Fibroblast of skin of right biceps (primary cell): ENCODE data around the gene OPN4.

Experiments used
- DNase-seq: peaks from one replicate; pipeline ENCODE4 v3.0.0-alpha.2; 2013

Gene OPN4

DNA sequence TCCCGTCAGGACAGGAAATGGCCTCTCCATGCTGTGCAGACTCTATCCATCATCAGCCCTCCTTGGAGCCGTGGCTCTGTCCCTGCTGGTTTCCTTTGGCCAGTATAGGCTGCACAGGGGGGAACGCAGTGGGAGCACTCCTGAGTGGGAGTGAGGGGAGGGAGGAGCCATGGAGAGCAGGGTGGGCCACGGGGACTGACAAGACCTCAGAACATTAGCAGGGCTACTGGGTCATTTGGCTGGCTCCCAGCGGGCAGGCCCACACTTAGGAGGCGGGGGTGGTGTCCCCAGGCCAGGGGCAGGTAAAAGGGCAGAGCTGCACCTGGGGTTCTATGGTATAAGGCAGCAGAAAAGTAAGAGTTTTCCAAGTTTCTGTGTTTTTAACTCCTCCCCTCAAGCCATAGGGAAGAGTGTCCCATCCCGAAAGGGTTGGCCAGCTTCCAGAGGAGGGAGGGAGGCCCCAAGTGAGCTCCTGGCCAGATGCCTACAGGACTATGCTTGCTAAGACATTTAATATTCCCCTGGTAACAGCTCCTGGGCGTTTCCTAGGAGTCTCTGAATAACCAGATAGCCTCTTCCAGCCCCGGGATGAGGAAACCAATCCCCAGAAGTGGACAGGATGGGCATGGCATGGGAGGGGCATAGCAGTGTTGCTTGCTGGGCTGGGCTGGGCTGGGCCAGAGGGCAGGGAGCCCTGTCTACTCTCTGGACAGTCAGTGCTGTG lies 5.5 kb upstream of the OPN4 start:
- DNase-seq: peak; percentile 70

DNA sequence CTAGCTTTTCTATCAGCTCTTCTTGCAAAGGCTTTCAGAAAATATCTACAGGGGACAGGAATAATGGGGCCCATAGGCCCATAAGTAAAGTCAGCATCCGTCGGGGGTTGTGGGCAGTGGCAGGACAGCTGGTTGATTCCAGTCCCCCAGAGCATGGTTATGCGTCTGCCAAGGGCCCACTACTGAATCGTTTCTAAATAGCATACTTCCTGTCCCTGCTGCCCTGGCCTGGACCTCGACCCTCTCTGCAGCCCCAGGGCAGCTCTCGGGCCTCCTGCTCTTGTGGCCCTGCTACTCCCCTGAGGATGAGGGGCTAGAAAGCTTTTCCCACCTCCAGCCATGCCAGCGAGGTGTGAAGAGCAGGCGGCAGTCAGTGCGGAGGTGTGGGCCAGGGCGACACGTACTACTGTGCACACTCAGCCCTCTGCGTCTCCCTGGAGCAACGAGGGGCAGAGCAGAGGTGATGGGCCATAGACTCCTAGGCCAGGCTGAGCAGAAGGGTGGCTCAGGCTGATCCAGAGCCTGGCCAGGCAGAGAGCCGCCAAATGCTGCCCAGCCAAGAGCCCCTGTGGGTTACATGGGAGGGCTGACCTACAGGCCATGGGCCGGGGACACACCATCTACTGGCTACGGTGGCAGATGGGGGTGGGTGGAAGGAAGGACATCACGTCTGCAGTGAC lies 4.7 kb upstream of the OPN4 start:
- no peak for DNase-seq

DNA sequence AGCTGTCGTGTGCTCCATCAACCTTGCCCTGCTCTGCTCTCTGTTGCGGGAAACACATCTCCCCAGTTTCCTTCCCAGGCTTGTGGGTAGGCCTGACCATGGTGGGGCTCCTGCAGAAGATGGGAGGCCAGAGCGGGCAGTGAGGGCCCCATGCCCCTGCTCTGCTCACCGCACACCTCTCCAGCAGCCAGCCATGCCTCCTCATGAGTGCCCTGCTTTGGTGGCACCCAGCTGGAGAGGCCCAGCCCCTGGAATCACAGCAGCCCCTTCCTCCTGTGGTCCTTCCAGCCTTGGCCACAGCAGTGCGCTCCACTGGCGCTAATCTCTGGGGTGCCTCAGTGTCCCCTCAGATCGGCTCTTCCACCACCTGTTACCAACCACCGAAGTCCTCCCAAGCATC lies 4.2 kb upstream of the OPN4 start:
- DNase-seq: no peak

DNA sequence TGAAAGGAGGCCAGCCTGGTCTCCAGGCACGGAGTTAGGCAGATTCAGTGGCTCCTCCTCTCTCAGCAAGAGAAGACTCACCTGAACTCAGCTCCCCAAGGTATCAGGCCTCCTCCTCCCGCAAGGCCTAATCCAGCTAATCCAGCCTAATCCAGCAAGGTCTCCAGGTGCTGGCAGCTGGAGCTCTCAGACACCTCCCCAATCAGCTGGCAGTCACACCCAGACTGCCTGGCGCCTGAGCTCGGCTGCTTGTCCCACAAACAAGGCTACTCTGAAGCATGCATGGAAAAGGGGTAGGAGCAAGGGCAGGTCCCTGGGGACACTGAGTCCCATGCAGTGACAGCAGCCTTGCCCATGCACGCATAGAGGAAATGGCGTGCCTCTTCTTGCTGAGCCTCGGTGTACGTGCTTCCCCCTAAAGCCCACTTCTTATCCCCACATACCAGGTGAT lies 3.3 kb upstream of the OPN4 start:
- no peak for DNase-seq

DNA sequence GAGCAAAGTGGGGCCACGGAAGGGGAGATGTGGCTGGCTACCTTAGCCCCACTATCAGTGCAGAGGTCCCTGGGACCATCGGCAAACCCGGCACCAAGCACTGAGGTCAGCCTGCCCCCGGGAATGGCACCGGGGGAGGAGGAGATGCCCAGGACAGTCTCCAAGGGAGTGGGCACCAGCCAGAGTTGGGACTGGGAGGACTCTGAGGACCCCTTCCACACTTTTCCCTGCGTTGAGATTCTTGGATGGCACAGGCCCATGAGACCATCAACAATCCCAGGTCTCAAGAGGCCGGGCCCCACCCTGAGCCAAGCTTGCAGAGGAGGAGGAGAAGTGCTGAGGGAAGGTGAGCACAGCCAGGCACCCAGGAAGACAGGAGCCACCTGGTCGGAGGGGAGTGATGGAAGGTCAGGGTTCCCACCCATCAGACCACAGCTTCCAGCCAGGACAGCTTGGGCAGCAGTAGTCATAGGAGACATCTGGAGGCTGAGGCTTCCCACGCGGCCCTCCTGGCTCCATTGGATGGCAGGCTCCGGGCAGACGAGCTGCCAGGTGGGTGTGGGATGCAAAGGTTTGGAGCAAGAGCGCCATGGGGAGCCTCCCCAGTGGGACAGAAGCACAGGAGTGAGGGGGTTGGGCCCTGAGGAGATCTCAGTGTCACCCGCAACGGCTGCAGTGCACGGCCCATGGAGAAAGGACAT lies 2.6 kb upstream of the OPN4 start:
- DNase-seq: no peak

DNA sequence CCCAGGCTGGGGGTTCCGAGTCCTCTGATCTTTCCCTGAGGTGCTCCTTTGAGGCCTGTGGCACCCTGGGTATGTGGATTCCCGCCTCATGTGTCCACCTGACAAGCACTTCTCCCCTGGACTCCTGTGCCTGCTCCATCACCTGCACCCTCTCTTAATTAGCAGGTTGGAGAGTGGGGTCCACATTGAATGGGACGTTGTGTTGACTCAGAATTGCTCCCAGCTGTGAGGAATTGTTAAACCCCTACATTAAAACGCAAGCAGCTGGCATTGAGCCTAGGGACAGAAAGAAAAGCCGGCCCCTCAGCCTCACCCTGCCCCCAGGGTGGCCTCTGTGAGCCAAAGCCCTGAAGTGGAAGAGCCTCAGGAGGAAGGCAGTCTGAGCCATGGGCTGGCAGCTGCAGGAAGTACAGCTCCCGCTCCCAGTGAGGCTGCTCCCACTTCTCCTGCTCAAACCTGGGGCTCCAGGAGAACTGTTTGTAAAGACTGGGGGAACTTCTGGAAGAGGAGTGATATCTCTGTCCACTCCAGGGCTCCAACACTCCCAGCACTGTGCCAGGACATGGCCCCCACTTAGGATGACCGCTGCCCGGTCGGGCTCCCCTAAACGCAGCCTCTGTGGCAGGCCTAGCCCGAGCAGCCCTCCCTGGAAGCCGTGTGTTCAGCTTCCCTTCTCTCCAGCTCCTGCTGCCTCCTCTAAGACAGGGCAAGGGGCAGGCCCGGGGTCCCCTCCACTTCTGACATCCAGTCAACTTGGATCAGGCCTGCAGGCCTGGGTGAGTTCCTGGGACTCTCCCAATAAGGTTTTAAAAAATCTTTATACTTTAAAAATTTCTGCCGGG lies 1.8 kb upstream of the OPN4 start:
- DNase-seq: no peak

DNA sequence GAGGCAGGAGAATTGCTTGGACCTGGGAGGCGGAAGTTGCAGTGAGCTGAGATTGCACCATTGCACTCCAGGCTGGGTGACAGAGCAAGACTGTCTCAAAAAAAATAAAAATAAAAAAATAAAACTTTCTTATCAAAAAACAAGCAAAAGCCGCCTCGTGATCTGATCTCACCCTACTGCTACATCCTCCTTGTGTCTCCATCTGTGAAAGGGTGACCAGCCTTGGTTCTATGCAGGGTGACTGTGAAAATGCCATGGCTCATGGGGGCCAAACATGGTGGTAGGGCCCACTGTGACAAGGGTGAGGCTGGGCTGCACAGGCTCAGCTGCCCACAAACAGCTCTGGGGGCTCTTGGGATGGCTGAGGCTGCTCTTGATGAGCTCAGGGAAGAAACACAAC lies 968 bp upstream of the OPN4 start:
- no peak for DNase-seq

DNA sequence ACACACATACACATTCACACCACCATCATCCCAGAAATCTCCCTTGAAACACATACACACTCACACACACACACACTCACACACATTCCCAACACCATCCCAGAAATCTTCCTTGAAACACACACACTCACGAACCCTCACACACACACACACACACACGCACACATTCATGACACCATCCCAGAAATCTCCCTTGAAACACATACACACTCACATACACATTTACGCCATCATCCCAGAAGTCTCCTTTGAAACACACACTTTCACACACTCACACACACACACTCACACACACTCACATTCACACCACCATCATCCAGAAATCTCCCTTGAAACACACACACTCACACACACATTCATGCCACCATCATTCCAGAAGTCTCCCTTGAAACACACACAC lies 360 bp upstream of the OPN4 start:
- no peak for DNase-seq

DNA sequence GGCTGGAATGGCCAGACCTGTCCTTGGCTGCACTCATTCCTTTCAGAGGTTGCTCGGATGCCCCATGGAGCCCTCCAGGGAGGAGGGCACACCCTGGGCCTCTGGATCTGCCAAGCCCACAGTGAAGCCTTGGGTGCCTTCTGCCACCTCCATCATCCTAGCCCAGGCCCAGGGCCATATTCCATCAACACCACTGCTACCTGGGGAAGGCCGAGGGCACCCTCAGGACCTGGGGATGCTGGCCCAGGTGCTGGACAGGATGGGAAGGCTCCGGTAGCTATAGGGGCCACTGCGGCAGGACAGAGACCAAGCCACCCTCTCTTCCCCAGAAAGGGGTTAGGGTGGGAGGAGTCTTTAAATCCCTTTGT lies 810 bp downstream of the OPN4 start:
- DNase-seq: no peak

DNA sequence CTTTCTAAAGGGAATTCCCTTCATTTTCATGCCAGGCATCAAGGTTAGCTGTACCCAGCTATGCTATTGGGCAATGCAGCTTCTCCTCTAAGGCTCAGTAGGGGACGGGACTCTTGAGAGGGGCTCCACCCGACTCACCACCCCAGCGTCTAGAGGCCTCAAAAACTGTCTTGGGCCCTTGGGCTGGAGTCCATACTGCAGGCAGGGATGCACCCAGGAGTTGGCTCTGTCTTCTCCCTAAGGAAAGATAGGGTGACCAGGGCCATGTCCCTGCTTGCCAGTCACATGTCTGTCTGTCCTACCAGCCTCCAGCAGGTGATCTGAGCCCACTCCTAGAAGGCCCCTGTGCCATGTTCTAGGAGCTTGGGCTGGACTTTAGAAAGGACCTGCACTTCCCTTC lies 1.2 kb downstream of the OPN4 start:
- DNase-seq: no peak

DNA sequence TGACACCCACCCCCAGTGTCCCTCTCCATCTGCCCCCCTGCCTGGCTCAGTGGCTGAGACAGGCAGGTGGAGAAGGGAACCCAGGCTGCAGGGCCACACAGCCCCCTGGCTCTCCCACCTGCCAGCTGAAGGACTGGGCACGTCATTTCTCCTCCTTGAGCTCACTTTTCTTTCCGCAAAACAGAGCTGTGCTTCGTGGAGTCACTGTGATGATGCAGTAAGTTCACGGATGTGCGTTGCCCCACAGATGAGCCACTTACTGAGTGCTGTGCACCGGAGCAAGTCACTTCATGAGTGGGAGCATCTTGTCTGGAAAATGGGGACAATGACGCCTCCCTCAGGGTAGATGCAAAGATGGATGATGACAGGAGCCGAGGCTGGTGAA lies 2.7 kb downstream of the OPN4 start:
- DNase-seq: no peak

DNA sequence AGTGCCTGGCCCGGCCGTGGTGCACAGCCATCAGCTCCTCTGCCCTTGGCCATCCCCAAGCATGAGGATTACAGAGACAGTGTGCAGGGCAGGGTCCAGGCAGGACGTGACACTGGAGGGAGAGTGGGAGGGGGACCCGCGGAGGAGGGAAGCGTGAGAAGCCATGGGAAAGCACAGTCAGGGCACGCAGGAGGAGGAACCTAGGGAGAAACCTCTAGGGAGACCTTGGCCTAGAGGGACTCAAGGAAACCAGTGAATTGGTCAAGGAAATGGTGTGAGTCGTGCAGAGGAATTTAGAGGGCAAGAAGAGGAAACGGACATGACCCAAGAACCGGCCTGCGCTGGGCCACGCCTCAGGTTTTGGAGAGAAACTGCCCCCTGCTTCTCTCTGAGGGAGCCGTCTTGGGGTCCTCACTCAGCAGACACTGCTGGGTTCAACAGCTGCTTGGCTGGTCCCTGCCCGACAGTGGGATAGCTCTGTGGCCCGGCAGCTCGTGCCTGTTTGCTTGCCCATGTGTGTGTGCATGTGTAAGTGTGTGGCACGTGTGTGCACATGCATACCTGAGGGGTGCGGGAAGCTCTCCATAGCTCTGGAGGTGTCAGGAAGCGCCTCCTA lies 3.2 kb downstream of the OPN4 start:
- no peak for DNase-seq

DNA sequence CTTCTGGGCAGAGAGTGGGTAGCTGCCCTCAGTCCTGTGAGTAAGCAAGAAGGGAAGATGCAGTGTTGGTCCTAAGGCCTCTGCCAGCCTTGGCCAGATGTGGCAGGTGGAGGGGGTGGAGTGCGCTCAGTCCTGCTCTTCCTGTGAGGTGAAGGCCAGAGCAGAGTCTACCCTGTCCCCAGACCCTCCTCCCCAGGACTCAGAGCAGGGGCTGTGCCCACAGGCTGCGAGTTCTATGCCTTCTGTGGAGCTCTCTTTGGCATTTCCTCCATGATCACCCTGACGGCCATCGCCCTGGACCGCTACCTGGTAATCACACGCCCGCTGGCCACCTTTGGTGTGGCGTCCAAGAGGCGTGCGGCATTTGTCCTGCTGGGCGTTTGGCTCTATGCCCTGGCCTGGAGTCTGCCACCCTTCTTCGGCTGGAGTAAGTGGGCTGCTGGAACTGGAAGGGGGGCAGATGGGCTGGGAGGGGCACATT lies 4.0 kb downstream of the OPN4 start:
- no peak for DNase-seq

DNA sequence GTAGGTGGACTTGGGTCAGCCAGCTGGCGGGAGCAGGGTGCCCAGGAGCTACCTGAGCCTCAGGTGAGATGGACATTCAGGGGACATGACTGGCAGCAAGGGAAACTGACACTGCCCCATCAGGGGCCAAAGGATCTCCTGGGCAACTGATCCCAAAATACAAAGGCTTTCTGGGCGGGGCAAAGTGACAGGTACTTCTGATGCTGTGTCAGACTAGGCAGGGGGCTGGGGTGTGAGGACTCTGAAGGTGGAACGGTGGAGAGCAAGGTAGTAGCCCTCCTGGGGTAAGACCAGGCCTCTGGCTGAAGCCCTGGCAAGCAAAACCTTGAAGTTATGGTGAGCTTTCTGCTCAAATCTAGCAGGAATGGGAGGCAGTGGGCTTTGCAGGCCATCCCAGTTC lies 4.4 kb downstream of the OPN4 start:
- DNase-seq: no peak

DNA sequence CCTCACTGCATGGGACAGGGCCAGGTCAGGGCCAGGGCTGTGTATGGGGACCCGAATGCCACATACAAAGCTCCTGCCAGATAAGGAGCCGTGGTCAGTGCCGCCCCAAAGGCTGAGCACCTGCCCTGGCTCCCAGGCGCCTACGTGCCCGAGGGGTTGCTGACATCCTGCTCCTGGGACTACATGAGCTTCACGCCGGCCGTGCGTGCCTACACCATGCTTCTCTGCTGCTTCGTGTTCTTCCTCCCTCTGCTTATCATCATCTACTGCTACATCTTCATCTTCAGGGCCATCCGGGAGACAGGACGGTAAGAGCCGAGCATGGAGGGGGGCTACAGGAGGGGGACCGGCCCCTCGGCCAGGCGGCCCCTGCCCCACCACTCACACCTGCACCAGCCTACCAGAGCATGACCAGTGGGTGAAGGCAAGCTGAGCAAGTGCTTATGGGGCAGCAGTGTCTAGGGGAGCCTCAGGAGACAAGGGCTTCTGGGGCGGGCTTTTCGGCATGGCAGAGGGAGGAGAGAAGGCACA lies 4.9 kb downstream of the OPN4 start:
- DNase-seq: no peak

DNA sequence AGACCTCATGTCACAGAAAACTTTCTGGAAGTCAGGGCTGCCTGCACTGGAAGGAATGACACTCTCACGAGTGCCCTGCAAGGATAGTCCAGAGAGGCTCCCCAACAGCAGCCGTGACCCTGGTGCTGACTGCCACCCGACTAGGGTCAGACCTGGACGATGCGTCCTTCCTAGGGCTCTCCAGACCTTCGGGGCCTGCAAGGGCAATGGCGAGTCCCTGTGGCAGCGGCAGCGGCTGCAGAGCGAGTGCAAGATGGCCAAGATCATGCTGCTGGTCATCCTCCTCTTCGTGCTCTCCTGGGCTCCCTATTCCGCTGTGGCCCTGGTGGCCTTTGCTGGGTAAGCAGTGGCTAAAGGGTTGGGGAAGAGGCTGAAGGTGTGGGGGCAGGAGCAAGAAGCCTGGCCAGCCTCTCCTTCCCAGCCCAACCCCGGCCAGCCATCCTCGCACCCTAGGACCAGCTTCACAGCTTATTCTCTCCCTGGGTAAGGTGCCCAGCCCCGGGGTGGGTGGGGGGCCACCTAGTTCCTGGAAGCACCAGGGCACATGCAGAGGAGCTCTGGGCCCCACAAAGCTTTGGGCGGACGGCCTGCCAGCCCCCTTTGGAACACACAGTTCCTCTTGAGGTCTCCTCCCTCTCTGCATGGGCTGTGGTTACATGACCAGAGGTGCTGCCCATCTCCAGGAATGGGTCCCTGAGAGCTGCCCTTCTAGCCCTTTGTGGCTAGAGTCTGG lies 5.5 kb downstream of the OPN4 start:
- no peak for DNase-seq

DNA sequence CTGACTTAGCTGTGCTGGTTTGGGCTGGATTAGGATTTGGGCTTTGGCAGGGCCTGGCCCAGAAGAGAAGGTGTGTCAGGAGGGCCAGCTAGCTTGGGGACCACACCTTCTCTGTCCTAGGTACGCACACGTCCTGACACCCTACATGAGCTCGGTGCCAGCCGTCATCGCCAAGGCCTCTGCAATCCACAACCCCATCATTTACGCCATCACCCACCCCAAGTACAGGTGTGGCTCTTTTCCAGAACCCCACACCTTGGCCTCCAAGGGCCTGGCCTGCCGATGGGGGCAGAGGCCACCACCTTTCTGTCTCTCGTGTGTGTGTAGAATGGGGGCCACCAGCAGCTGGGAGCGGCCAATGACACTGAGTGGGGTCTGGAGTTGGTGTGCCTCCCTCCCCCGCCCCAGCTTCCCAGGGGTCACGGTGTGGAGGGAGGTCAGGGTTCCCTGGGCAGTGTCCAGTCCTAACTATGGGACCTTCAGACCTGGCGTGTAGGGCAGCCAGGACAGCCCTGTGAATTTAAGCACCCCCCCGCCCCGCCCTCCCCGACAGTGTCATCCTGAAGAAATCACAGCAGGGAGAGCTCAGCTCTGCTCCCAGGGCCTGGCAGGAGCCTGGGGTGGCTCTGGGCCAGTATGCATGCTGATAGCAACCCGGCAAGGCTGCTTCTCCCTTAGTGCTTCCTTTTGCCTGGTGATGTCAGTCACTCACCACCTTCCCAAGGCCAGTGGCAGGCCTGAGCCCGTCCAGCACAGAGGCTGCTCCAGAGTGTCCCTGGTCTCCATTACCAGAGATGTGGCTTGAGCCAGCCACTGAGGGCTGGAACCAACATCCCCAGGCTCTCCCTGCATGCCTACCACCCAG lies 7.0 kb downstream of the OPN4 start:
- DNase-seq: no peak

DNA sequence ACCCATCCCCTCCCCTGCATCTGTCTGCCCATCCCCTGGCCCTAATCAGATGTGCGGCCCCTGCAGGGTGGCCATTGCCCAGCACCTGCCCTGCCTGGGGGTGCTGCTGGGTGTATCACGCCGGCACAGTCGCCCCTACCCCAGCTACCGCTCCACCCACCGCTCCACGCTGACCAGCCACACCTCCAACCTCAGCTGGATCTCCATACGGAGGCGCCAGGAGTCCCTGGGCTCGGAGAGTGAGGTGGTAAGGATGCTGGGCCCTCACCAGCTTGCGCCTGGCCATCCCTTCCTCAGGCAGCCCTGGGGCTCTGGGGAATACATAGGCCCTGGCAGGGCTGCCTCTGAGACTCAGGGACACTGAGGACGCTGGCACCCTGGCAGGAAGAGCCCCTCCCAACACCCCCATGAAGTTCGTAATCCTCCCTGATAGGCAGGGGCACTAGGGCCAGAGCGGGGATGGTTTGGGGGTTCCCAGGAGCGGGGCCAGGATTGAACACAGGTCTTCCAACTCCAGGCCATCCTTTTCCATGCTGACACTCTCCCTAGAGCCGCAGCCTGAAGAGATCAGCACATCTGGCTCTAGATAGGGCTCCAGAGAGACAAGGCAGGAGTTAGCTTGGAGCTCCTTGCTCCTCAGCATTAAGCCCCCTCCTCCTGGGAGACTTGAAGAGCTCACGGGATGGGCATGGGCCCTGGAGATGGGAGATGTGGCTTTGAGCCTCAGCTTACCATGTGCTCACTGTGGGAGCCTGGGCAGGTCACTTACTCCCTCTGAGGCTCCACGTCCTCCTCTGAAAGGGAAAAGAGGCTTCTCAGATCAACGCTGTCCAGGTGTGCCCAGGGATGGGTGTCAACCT lies 8.1 kb downstream of the OPN4 start:
- no peak for DNase-seq

DNA sequence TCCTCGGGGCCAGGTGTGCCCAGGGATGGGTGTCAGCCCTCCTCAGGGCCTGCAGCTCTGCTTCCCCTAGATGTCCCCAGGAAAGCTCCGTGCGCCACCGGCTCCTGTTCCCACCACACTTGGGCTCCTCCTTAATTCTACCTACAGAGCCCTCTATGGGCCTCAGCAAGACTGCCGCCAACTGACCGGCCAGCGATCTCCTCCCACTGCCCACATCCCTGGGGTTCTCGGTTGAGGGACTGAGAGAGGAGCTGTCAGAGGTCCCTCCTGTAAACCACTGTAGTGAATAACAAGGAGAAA lies 8.6 kb downstream of the OPN4 start:
- no peak for DNase-seq
